Dedifferentiated amniotic fluid mesenchymal stem cell (primary cell): Measurements from ENCODE around the gene SAP30.

ENCODE experiments used
- DNase-seq: peaks from one replicate; pipeline ENCODE4 v3.0.0-alpha.2; 2016; ENCODE audit errors: extremely low spot score

SAP30 gene

DNA sequence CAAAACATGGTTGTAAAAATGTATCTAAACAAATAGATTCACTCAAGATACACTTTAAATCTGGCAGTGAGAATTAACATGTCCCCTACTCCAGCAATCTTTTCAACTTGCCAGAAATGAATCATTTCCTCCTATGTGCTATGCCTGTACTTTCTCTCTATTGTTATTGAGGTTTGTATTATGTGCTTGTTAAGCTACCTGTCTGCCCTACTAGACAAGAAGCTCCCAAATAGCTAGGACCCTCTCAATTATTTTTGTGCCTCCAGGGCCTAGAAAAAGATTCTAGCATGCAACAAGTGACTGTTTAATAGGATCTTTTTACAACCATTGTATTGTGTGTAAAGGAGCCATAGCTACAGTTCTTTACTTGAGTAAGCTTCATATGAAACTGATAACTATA, 3.5 kb upstream of the SAP30 start:
- no peak for DNase-seq

DNA sequence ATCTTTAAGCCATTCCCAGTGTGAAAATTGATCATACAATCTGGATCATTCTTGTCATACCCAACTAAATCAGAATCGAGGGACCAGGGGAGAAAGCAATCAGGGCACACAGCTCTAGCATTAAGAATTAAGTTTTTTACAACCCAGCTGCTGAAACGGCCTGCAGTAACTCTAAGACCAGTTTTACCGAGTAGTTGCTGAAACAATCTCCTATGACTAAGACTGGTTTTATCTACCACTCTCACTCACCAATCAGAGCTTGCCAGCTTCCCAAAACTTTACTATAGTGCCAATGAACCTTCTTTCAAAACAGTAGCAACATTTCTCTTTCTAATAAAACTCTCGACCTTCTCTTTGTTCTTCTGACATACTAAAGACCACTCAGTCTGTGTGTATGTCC, 2.8 kb upstream of the SAP30 start:
- DNase-seq = no peak

DNA sequence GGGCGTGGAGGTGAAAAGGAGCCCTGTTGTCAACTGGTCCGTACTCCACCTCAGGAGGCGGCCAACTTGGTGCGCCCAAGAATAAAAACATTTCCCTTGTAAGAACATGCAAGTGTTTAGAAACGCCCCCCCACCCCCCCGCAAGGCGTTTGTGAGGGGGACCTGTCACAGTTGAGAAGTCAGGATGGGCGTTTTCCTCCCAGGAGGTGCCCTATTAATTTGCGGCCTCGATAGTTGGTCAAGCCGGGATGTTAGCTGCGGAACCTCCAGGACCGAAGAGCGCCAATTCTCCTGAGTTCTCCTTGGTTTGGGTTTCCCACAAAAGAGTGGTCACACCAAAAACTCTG, 651 bp upstream of the SAP30 start:
- no peak for DNase-seq

DNA sequence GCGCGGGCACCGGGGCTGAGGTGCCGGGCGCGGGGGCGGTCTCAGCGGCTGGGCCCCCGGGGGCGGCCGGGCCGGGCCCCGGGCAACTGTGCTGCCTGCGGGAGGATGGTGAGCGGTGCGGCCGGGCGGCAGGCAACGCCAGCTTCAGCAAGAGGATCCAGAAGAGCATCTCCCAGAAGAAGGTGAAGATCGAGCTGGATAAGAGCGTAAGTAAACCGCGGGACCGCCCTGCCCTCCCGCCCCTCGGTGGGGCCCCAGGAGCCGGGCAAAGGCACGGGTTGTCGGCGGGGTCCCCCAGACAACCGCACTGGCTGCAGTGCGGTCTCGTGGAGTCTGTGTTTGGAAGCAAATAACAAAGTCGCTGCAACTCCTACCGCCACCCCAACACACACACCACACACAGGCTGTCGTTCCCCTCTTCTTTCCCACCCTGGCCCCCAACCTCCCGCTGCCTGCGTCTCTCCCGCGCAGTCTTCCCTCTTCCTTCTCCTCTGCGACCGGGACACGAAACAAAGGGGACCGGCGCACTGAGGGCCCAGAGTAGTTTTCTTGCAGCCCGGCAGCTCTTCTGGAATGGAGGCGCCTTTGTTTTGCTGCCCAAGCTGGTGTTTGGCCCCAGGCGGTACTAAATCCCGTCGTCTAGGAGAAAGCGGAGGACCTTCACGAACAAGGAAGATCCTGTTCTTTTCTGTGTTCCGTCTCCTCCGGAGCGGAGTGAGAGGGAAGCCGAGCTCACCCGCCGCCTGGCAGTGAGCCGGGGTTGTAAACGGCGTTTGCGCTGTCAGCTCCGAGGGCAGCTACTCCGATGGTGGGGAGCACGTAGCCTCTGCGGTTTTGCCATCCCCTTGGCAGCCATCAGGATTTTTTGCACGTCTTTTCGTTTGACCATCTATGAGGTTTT, 788 bp downstream of the SAP30 start:
- peak; percentile 67 for DNase-seq

DNA sequence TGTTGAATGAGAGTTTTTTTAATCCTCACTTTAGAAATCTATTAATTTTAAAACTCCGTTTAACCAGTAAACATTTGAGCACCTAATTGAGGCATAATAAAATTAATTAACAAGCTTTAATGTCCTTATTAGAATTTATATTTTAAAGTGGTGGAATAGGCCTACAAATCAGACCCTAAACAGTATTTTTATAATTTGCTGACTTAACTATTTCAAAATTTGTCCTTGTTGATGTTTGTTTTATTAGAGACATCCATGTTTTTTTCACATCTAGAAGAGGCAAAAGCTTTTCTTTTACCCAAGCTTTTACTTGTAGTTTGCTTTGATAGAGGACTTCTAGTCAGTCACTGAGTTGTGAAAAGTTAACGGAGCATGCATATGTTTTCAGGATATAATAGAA, 3.8 kb downstream of the SAP30 start:
- no peak for DNase-seq

DNA sequence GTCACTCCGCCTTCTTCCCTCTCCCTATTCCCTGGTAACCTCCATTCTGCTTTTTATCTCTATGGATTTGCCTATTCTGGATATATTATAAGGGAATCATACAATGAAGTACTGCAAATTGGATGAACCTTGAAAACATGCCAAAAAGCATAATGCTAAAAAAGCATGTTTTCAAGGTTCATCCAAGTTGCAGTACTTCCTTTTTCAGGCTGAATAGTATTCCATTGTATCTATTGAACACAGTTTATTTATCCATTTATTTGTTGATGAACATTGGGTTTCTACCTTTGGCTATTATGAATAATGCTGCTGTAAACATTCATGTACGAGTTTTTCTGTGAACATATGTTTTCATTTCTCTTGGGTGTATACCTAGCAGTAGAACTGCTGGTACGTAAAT, 9.2 kb downstream of the SAP30 start:
- DNase-seq = no peak

DNA sequence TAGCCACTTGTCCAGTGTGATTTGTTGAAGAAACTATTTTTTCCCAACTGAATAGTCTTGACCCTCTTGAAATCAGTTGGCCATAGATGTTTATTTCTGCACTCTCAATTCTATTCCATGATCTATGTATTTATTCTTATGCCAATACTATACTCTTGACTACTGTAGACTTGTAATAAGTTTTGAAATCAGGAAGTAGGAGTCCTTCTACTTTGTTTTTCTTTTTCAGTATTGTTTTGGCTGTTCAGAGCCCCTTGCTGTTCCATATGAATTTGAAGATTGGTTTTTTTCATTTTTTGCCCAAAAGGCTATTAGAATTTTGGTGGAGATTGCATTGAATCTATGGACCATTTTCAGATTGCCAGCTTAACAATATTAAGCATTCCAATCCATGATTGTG, 10.2 kb downstream of the SAP30 start:
- DNase-seq = no peak

DNA sequence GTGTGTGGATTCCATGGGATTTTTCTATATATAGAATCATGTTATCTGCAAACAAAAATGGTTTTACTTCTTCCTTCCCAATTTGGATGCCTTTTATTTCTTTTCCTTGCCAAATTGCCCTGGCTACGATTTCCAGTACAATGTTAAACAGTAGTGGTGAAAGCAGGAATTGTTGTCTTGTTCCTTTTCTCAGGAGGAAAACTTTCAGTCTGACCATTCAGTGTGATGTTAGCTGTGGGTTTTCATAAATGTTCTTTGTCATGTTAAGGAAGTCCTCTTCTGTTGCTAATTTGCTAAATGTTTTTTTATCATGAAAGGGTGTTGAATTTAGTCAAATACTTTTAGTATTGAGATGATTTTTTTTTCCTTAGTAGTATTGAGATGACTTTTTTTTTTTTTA, 10.9 kb downstream of the SAP30 start:
- DNase-seq = no peak

DNA sequence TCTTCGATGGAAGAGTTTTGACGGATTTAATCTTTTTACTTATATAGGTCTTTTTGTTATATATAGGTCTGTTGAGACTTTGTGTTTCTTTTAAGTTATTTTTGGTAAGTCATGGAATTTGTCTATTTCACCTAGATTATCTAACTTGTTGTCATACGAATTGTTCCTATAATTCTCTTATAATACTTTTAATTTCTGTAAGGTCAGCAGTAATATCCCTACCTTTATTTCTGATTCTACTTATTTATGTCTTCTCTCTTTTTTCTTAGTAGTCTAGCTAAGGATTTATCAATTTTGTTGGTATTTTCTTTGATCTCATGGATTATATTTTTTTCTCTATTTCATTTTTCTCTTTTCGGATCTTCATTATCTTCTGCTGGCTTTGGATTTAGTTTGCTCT, 11.6 kb downstream of the SAP30 start:
- DNase-seq = no peak

DNA sequence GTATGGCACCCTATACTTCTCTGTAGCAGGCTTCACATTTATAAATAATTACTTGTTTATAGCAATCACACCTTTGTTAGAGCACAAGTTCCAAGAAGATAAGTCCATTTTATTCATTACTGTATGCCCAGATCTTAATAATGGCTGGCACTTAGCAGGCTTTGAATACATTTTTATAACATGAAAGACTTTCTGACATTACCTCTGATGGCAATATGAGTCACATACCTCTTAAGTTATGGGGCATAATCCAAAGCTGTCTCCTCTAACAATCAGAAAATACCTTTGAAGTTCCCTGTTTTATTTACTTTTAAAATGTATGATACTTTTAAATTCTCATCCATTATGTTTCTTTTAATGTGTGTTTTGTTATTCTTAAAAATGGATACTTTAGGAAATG, 16.0 kb downstream of the SAP30 start:
- no peak for DNase-seq

DNA sequence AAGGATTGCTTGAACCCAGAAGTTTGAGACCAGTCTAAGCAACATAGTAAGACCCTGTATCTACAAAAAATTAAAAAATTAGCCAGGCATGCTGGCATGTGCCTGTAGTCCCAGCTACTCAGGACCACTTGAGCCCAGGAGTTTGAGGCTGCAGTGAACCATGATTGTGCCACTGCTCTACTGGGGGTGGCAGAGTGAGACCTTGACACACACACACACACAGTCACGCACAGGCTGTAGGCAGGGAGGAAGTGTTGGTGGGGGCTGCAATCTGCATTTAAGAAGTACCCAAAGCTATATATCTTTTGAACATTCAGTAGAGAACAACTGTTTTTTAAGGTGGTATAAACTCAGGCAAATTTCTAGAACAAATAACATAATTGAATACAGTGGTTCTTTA, 20.9 kb downstream of the SAP30 start:
- DNase-seq = no peak

DNA sequence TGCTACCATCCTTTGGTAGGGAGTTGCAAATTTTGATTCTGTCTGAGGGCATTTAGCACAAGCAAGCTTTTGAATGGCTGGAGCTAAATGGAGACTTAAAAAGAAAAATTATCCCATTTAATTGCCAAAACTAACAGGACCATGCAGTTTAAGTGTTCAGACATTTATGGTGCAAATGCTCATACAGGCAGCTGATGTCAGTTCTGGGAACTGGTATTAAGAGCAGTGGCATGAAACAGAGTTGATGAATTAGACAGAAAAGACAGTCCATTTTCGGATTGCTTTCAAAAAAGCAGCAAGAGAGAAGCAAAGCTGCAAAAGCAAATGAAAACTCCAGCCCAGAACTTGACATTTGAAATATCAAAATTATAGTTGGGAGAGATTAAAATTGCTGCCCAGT, 26.9 kb downstream of the SAP30 start:
- no peak for DNase-seq

DNA sequence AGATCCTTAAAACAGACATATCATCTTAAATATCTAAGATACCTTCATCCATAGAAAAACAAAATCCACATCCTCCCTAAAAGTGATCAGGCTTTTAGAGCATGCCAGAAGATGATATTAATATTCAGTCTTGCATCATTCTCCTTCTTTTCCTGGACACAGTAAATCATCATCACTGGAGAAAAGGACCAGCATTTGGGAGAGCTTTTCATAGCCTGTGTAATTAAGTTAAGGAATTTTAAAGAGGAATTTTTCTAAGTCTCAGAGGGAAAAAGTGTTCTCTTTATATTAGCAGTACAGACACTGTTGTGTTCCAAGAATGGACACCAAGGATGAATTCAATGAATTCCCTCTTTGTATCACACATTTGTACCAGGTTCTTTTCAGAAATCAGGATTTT, 27.5 kb downstream of the SAP30 start:
- DNase-seq = peak; percentile 28

DNA sequence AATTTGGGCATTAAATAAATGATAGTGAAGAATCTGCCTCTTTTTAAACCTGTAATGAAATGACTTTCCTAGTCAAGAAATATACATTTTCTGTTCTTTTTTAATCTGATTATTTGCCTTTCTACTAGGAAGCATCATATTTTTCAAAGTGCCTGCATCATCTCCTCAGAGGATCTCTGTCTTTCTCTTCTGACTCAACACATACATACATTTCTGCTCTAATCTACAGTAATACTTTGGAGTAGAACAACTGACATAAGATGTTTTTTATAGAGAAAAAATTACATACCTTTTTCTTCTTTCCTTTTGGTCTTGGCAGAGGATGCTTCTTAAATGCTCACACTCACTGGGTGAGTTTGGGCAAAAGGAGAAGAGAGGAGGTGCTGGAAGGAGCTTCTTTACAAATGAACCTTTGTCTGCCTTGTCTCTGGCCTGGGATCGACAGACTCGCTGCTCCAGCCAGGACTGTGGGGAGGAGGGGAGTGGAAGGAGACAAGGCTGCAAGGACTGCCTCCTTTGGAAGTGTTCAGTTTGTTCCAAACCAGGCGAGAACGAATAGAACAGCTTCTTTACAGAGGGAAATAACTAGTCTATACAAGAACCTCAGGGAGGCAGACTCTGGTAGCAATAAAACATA, 28.1 kb downstream of the SAP30 start, which contains the start of gene SCRG1:
TSS of gene SCRG1 (minus strand) at position 338 of the 637 bp plus-strand sequence. CDS start 7,702 bp downstream, outside the sequence.
- DNase-seq = no peak

DNA sequence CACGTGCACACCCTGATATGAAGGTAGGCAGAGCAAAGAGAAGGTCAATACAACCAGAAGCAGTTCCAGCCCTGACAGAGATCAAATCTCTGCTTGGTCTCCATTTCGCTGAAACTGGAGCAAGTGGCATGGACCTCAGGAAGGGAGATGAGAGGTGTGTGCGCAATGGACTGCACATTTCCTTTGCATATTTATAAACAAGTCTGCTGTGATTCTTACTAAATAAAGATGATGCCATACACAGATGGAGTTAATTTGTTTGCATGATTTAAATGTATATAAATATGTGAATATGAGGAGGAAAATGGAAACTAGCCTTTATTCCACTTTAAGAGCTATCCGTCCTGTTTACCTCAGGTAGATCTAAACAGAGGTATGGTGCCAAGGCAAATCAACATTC, 30.3 kb downstream of the SAP30 start:
- no peak for DNase-seq

DNA sequence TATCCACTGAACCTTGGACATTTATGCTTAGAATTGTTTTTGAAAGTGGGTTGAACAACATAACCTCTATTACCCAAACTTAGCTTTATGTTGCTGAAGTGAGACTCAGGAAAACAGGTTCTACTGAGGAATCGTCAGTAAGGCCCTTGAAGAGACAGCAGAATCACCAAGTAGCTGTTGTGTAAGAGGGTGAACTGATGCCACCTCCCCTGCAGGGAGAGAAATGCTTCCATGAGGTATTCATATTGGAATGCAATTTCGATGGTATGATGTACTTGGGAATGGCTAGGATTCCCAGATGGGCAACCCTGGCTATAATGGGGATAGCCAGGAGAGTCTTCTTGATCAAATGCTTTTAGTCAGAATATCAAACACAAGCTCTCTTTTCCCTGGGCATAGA, 32.3 kb downstream of the SAP30 start:
- no peak for DNase-seq

DNA sequence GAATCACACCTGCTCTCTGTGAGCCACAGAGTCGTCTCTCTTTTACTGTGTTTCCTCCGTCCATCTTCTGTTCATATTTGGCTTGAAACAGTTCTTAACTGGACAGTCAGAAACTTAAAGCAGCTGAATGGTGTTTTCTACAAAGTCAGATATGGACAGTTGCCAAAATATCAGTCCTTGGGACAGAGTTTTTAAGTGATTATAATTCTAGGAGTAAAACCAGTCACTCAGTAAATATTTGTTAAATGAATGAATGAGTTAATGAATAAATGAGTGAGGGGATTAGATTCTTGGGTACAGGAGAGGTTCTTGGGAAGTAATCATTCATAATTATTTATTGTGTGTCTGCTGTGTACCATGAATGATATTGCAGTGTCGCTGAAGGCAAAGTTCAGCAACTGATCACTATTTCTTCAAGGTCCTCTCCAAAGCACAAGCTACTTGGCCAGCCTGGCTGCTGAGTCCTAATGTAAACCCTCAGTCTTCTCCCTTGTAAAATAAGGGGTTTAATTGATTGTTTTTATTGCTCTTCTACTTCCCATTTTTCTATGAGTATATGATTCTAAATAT, 33.6 kb downstream of the SAP30 start:
- no peak for DNase-seq

DNA sequence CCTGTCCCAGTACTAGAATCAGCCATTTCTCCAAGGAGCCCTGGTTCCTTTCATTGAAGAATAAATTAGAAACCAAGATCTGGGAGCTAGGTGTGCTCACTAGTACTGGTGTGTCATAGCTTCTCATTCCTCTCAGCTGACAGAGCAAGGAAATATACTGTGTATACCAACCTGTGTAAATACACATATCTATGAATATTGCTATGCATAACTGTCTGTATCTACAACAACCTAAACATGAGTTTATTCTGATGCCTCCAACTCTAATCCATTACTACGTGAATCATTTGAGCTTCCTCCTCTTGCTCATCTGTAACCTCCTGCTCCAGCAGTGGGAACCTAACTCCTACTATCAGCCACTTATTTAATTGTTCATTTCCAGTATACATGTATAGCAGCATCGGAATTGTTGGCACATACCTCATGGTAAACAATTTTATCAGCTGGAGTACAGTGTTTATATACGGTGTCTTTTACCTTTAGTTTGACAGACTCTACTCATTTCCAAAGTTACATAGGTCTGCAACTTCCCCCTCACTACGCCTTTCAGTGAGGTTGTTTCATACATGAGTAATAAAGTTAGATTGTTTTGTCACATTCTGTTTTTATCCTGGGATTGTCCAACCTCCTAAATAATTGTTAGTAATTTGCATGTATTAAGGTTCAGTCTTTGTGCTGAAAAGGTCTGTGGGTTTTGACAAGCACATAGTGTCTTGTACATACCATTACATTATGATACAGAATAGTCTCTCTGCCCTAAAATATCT, 35.3 kb downstream of the SAP30 start:
- no peak for DNase-seq

DNA sequence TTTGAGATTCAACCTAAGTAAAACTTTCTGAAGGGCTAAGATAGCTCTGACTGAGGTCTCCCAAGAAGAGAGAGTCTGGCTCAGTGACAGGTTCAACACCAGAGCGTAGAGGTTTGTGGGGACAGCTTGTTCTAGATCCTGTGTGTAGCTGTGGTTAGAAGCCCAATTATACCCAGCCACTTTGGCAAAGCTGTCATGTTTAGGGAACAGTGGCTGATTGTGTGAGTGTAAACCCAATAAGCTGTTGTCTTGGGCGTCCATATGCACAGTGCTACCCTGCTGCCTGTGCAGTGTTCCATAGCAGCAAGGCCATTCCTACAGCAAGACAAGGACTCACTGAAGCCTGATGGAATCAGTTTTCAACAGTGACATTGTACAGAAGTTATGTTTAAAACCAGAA, 39.3 kb downstream of the SAP30 start:
- no peak for DNase-seq

DNA sequence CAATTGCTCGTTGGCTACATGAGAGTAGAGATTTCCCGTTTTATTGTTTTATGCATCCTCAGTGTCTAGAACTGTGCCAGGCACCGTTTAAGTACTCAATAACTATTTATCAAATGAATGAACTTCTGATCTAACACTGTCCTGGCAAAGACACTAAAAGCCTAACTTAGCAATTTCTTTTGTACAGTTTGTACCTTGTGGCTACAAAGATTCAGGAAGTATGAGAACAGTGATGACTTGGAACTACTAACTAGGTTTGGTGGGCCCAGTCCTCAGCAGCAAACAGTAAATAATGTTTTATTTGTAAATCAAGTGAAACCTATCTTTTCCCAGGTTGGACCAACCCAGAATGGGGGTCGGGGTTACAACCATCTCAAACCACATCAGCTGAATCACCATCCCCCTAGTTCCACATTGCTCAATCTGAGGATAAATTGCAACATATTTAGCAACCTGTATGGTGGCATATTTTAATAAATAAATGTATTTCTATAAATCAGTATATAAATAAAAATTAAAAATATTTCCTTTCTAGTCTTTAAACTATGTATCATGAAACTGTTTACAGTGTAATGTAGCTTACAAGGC, 40.4 kb downstream of the SAP30 start:
- DNase-seq = no peak

DNA sequence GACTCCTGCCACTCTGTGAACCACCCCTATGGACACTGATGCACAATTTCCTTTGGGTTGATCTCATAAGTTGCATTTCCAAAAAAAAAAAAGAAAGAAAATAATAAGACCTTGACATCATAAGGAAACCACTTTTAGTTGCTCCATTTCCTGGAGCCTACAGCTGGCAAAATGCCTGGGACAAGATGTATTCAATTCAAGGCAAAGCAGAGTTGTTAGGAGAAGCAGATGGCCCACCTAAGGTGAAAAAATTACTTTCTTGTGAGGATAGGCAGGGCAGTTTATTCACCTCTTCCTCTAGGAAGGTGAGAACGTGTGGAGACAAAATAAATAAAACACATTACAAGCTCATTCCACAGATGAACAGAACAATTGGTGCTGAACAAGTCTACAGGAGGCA, 42.3 kb downstream of the SAP30 start:
- DNase-seq = no peak

DNA sequence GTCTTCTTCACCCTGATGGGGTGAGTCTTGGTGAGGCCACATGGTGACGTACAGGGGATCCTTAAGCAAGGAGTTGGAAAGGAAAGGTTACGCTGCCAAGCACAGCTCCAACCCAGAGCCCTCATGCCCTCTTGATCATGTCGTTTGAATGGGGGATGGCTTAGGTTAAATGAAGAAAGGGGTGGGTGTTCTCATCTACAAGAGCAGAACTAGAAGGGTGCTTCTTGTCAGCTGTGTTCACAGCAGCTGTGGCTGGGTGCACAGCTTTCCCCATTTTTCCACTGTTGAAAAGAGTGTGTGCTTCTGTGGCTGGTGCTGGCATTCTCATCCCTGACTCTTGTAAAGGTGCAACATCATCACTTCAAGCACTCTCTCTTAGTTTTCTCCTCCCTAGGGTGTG, 43.7 kb downstream of the SAP30 start:
- DNase-seq = no peak
